Measurements from ENCODE around the gene BOLA1.
"Not testable (repeated sequence)": the region's sequence is repeated elsewhere in the genome, so short reads cannot be mapped to it uniquely, and the experiment has no call there.

The BOLA1 gene, protein sequence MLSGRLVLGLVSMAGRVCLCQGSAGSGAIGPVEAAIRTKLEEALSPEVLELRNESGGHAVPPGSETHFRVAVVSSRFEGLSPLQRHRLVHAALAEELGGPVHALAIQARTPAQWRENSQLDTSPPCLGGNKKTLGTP

DNA sequence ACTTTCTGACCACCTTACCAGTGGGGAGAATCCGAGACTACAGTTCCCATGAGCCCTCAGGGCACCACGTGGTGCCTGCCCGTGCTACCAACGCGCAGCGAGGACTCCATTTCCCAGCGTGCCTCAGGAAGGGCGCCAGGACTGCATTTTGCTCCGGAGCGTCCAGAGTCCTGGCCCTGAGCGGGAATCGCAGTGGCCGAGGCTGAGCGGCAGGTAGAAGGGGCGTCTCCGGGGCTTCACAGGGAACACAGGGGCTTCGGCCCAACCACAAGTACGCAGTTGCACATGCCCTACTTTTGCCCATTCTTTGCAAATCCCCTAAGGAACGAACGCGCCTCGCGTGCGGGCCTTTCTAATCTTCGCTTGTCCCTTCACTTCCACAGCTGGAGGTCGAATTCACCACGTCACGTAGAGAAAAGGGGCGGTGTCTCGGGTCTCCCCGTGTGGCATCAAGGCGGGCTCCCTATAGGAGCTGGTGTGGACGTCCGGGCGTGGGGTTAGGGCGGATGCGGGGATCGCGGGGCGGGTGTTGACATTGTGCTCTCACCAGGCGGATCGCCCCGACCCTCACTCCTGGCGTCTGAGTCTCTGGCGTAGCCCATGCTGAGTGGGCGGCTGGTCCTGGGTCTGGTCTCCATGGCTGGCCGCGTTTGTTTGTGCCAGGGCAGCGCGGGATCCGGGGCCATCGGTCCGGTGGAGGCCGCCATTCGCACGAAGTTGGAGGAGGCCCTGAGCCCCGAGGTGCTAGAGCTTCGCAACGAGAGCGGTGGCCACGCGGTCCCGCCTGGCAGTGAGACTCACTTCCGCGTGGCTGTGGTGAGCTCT is at the start of gene BOLA1:
TSS of gene BOLA1 (plus strand) at position 109 of the 825 bp plus-strand sequence. CDS start at position 601, 492 bp downstream.
- DNase-seq: peak; percentile 68

GRCh38 chr1:149849947-149850360 is 49.4 kb upstream of the BOLA1 start:
- DNase-seq: no peak

DNA sequence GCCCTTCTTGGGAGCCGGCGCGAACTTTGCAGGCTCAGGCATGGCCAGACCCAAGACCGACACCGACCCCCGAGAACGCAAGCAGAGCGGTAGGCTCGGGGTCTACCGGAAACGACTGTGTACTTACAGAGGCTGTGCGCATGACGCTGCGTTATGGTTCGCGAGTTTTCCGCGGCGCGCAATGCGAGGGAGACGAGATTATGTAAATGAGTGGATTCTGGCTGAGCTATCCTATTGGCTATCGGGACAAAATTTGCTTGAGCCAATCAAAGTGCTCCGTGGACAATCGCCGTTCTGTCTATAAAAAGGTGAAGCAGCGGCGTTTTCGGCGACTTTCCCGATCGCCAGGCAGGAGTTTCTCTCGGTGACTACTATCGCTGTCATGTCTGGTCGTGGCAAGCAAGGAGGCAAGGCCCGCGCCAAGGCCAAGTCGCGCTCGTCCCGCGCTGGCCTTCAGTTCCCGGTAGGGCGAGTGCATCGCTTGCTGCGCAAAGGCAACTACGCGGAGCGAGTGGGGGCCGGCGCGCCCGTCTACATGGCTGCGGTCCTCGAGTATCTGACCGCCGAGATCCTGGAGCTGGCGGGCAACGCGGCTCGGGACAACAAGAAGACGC is 48.5 kb upstream of the BOLA1 start:
- not testable (repeated sequence) for DNase-seq

- DNase-seq: not testable (repeated sequence)
Observed at GRCh38 chr1:149851585-149852213, 47.7 kb upstream of the BOLA1 start.

- DNase-seq: not testable (repeated sequence)
Observed at GRCh38 chr1:149852263-149852662, 47.1 kb upstream of the BOLA1 start.

GRCh38 chr1:149860271-149860670 is 39.1 kb upstream of the BOLA1 start:
- DNase-seq: not testable (repeated sequence)

DNA sequence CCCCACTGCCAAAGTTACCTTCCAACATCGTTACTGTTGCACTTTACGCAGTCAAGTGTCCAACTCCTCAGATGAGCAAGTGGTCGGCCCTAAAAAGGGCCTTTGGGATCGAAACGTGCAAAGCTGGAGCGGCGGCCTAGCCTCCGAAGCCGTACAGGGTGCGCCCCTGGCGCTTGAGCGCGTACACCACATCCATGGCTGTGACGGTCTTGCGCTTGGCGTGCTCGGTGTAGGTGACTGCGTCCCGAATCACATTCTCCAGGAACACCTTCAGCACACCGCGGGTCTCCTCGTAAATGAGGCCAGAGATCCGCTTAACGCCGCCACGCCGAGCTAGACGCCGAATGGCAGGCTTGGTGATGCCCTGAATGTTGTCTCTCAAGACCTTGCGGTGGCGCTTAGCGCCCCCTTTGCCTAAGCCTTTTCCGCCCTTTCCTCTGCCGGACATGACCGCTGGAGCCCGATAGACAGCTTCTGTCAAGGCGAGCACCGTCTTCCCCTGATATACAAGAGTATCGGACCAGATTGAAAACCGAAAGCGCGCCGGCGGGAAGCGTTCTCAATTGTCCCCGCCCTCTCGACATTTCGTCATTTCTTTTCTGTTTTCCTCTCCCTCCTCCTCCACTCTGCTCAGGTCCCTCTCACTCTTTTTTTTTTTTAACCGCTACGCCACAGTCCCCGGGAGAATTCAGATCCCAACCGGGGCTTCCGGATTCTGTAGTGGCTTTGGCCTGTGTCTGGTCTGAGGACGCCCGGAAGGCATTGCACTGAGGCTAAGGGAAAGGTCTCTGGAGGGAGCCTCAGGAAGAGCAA is 38.5 kb upstream of the BOLA1 start:
- not testable (repeated sequence) for DNase-seq

DNA sequence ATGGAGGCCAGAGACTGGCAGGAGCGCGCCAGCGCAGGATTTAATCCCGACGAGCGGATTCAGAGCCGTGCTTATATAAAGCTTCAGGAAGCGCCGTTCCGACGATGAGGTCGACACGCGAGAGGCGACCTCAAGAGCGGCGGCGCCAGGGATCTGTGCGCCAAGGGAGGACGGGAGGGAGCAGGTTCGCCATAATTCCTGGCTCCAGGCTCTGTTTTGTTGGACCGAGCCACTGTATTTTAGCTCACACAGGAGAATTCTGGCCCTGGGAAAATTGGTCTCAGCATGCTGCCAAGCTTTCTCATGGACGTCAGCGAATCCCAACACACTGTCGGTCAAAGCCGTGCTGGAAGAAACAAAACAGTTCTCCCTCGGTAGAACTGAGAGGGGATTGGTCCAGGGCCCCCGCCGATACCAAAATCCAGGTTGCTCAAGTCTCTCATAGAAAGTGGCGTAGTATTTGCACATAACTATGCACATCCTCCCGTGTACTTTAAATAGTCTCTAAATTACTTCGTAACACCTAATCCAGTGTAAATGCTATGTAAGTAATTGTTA is 37.8 kb upstream of the BOLA1 start:
- not testable (repeated sequence) for DNase-seq

GRCh38 chr1:149866887-149867286 is 32.5 kb upstream of the BOLA1 start:
- DNase-seq: not testable (repeated sequence)

GRCh38 chr1:149873060-149873459 is 26.3 kb upstream of the BOLA1 start:
- not testable (repeated sequence) for DNase-seq

DNA sequence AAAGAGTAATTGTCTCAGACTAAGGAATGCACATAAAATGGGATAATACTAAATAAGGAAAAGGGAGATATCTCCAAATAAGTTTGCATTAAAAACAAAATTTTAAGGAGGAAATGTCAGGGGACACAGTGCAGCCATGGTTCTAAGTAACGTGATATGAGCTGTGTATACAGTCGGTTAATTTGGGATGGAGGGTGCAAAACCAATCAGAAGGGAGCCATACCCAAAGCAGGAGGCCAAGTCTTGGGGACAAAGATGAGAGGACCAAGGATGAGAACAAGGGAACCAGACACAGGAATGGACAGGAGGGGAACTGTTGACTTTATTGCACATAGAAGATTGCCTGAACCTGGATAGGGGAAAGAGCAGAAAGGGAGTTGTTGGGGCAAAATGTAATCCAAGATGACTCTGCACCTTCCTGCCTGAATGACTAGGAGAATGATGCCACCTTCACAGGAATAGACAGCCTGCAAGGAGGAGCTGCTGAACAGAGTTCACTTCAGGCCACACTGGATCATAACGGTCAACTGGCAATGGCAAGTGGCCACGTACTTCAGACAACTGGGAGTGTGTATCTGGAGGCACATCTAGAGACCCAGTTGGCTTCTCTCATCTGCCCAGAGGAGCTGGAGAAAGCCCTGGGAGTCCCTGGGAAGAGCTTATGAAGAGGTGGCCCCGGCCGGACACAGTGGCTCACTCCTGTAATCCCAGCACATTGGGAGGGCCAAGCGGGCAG is 22.0 kb upstream of the BOLA1 start:
- no peak for DNase-seq

DNA sequence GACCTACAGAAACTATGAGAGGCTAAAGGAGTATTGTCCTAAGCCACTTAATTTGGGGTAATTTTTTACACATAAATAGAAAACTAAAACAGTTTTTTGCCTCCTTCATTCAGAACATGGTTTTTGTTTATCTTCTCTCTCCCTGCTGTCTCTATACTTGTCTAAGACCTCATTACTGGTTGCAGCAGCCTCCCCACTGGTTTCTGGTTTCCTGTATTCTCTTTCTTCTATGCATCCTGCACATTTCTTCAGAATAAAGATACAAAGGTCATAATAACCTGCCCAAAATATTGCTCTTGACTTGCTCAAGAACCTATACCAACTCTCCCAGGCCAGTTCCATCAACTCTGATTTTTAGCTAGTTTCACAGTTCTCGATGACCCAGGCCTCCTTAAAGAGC is 19.8 kb upstream of the BOLA1 start:
- DNase-seq: no peak

- DNase-seq: no peak
Observed at GRCh38 chr1:149881876-149882275, 17.5 kb upstream of the BOLA1 start.

GRCh38 chr1:149883598-149884247 is 15.6 kb upstream of the BOLA1 start:
- DNase-seq: no peak

- peak; percentile 55 for DNase-seq
Observed at GRCh38 chr1:149884433-149885338, 14.7 kb upstream of the BOLA1 start.

- DNase-seq: peak; percentile 42
Observed at GRCh38 chr1:149885339-149886120, 13.8 kb upstream of the BOLA1 start.

- not testable (repeated sequence) for DNase-seq
Observed at GRCh38 chr1:149886121-149886395, 13.3 kb upstream of the BOLA1 start.

DNA sequence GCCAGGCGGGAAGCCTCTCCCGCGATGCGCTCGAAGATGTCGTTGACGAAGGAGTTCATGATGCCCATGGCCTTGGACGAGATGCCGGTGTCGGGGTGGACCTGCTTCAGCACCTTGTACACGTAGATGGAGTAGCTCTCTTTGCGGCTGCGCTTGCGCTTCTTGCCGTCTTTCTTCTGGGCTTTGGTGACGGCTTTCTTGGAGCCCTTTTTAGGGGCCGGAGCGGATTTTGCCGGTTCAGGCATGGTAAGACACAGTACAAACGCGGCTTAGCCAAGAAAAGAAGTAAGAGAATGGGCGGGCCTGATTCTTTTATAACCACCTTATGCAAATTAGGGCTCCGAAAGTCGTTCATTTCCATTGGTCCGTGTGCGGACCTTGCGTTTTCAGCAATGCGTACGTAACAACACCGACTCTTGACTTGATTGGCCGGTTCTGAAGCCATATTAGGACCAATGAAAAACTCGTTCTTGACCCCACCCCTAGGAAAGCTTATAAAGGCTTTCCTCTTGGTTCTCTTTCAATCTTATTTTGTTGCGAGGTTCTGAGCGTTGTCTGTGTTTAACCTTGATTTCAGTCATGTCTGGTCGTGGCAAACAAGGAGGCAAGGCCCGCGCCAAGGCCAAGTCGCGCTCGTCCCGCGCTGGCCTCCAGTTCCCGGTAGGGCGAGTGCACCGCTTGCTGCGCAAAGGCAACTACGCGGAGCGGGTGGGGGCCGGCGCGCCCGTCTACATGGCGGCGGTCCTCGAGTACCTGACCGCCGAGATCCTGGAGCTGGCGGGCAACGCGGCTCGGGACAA is 12.8 kb upstream of the BOLA1 start:
- DNase-seq: peak; percentile 97

DNA sequence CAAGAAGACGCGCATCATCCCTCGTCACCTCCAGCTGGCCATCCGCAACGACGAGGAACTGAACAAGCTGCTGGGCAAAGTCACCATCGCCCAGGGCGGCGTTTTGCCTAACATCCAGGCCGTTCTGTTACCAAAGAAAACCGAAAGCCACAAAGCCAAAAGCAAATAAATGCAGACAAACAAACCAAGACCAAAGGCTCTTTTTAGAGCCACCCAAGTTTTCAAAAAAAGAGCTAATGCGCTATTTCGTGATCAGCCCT is 12.2 kb upstream of the BOLA1 start:
- DNase-seq: not testable (repeated sequence)

All from GF-D8 (cell line).